ENCODE data around the gene NDUFV1.
A peak's percentile ranks its signal among the peaks of the same experiment; 100 is the strongest.
"Not testable (repeated sequence)": the region's sequence is repeated elsewhere in the genome, so short reads cannot be mapped to it uniquely, and the experiment has no call there.

NDUFV1 gene

GRCh38 chr11:67611704-67612587 is 5.2 kb downstream of the NDUFV1 start:
- no peak for DNase-seq (ENCODE audit: low read depth)

- DNase-seq (ENCODE audit: low read depth), result no peak
Measured at GRCh38 chr11:67612751-67613150, 6.0 kb downstream of the NDUFV1 start.

DNA sequence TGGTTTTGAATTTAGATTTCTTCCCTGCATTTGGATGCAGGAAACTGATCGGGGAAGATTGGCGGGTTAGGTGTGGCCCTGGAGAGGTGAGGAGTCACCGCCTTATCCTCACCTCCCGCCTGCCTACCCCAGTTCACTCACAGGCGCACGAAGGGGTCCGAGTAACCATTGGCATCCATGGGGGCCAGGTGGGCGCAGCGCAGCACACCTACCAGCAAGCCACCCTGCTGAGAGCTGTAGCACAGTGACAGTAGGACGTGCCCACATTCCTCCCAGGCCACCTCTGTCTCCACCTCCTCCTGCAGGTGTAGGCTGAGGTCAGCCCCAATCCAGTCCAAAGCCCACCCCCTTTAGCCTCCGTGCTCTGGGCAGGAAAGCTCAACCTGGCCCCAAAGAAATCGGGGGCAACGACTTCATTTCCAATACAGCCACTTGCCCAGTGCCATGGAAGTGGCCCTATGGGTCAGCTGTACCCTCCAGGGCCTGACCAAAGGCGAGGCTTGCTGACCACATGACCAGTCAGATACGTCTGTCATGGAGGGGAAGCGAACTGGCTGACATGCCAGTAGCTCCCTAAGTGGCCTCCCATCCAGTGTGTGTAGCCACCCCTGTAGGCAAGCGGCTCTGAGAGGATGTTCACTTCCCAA is 6.7 kb downstream of the NDUFV1 start:
- DNase-seq (ENCODE audit: low read depth), result no peak

DNA sequence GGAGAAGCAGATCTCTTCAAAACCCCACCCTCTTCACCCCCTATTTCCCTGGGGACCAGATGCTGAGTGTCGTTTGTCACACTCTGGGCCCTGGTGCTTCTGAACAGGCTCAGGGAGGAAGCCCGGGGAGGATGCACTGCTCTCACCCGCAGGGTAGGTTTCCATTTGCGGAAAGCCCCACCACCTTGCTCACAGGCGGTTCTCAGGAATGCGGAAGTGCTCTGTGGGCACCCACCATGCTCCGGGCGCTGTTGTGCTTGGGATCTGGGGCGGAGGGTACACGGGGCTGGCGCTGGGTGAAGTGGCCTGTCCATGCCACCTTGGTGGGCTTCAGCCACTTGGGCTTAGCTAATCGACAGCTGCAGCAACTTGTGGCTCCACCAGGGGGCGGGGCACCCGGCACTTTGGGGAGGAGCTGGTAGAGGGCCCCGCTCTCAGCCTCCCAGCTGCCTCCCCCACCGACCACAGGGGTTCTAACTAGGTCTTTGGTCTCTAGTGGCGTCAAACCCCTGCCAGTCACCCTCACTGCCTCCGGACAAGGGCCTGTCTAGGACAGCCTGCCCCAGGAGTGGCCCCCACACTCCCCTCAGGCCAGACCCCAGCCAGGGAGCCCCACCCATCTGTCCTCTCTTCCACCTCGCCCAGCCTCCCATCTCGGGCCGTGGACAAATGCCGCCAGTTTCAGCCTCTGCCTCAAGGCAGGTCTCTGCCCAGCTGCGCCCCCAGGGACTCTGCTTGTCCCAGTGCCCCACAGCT is 7.4 kb downstream of the NDUFV1 start:
- DNase-seq (ENCODE audit: low read depth), result peak; percentile 69

- no peak for DNase-seq (ENCODE audit: low read depth)
Measured at GRCh38 chr11:67614730-67615714, 8.3 kb downstream of the NDUFV1 start.

DNA sequence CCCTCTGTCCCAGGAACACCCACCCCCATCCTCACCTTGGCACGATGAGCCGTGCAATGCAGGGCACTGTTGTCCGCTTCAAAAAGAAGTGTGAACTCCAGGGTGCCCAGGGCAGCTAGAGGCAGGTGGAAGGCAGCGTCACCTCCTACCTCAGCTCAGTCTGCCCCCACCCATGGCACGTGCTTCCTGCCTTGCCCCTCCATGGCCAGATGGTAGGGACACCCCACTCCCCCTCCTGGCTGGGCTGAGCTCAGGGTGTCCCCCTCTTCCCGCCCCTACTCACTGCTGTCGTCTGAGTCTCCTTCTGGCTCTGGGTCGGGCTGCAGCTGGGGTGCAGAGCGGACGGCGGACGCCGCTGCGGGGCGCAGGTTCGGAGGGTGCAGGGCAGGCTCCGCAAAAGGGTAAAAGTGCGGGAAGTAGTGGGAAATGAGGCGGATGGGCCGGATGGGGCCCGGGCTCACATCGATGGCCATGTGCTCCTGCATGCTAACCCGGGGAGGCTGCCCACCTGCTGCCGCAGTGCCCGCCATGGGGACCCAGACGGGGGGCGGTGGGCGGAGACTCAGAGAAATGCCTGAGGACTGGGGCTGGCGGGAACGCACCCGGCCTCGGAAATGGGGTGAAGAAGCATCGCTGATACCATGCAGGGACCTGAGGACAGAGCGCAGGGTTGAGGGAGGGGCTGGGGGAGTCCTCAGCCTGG is 9.1 kb downstream of the NDUFV1 start:
- no peak for DNase-seq (ENCODE audit: low read depth)

GRCh38 chr11:67616431-67617242 is 9.9 kb downstream of the NDUFV1 start:
- DNase-seq (ENCODE audit: low read depth), result no peak

- DNase-seq (ENCODE audit: low read depth), result no peak
Measured at GRCh38 chr11:67617243-67617953, 10.7 kb downstream of the NDUFV1 start.

GRCh38 chr11:67618901-67619659 is 12.3 kb downstream of the NDUFV1 start:
- DNase-seq (ENCODE audit: low read depth), result not testable (repeated sequence)

- not testable (repeated sequence) for DNase-seq (ENCODE audit: low read depth)
Measured at GRCh38 chr11:67619683-67620618, 13.2 kb downstream of the NDUFV1 start.

GRCh38 chr11:67620621-67621020 is 13.9 kb downstream of the NDUFV1 start:
- not testable (repeated sequence) for DNase-seq (ENCODE audit: low read depth)

GRCh38 chr11:67621928-67622327 is 15.2 kb downstream of the NDUFV1 start:
- DNase-seq (ENCODE audit: low read depth), result not testable (repeated sequence)

DNA sequence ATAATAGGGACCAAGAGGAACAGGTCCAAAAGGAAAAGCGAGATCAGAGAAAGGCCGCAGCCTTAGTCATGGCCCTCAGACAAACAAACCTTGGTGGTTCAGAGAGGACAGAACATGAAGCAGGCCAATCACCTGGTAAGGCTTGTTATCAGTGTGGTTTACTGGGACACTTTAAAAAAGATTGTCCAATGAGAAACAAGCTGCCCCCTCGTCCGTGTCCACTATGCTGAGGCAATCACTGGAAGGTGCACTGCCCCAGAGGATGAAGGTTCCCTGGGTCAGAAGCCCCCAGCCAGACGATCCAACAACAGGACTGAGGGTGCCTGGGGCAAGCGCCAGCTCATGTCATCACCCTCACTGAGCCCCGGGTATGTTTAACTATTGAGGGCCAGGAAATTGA is 16.2 kb downstream of the NDUFV1 start:
- DNase-seq (ENCODE audit: low read depth), result not testable (repeated sequence)

DNA sequence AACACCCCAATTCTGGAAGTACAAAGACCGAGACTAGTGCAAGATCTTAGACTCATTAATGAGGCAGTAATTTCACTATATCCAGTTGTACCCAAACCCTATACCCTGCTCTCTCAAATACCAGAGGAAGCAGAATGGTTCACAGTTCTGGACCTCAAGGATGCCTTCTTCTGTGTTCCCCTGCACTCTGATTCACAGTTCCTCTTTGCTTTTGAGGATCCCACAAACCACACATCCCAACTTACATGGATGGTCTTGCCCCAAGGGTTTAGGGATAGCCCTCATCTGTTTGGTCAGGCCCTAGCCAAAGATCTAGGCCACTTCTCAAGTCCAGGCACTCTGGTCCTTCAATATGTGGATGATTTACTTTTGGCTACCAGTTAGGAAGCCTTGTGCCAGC is 17.1 kb downstream of the NDUFV1 start:
- DNase-seq (ENCODE audit: low read depth), result not testable (repeated sequence)

DNA sequence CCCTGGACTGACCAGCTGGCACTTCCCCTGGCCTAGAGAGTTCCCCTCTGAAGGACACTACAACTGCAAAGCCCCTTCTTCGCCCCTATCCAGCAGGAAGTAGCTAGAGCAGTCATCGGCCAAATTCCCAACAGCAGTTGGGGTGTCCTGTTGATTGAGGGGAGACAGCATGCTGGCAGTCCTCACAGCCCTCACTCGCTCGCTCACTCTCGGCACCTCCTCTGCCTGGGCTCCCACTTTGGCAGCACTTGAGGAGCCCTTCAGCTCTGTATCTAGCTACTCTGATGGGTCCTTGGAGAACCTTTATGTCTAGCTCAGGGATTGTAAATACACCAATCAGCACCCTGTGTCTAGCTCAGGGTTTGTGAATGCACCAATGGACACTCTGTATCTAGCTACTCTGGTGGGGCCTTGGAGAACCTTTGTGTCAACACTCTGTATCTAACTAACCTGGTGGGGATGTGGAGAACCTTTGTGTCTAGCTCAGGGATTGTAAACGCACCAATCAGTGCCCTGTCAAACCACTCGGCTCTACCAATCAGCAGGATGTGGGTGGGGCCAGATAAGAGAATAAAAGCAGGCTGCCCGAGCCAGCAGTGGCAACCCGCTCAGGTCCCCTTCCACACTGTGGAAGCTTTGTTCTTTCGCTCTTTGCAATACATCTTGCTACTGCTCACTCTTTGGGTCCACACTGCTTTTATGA is 19.5 kb downstream of the NDUFV1 start:
- not testable (repeated sequence) for DNase-seq (ENCODE audit: low read depth)

- no peak for DNase-seq (ENCODE audit: low read depth)
Measured at GRCh38 chr11:67626970-67627369, 20.2 kb downstream of the NDUFV1 start.

DNA sequence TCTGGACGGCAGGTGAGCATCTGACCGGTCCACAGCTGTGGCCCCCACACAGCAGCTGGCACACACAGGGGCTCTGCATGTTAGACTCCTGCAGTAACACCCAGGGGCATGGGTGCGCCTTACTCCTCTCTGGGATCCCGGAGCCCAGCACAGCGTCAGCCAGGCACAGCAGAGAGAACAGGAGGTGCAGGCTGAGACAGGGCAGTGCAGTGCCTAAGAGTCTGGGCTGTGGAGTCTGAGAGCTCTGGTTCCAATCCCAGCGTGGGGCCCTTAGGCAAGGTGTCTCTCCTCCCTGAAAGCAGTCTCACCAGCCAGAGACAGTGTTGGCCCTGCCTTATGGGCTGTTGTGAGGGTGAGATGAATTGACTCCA is 20.7 kb downstream of the NDUFV1 start:
- DNase-seq (ENCODE audit: low read depth), result no peak
